ENCODE data around the gene ANKK1.

DNA sequence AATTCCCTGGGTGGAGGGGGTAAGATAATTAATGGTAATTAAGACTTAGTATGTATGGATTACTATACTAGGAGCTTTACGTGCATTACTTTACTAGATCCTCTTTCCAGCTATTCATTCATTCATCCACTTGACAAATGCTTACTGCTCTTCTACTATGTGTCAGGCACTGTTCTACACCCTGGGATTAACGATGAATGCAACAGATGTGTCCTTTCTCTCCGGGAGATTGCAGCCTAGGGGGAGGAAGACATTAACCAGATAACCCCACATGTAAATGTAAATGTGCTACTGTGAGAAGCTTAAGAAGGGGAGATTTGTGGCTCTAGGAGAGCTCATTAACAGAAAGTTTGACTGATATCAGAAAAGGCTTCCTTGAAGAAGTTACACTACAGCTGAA lies 1.7 kb downstream of the ANKK1 start:
- TF ChIP-seq, protein P1, sequence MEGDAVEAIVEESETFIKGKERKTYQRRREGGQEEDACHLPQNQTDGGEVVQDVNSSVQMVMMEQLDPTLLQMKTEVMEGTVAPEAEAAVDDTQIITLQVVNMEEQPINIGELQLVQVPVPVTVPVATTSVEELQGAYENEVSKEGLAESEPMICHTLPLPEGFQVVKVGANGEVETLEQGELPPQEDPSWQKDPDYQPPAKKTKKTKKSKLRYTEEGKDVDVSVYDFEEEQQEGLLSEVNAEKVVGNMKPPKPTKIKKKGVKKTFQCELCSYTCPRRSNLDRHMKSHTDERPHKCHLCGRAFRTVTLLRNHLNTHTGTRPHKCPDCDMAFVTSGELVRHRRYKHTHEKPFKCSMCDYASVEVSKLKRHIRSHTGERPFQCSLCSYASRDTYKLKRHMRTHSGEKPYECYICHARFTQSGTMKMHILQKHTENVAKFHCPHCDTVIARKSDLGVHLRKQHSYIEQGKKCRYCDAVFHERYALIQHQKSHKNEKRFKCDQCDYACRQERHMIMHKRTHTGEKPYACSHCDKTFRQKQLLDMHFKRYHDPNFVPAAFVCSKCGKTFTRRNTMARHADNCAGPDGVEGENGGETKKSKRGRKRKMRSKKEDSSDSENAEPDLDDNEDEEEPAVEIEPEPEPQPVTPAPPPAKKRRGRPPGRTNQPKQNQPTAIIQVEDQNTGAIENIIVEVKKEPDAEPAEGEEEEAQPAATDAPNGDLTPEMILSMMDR (conservative IDR thresholded peaks at IDR 0.05; ENCODE audit: low read depth, low read length) = no peak
- no peak for TF ChIP-seq EZH2 (IDR thresholded peaks at IDR 0.05; ENCODE audit: low read length, unreplicated experiment)
